ENCODE results near the gene ATP2B1.
"Not testable (repeated sequence)": the region's sequence is repeated elsewhere in the genome, so short reads cannot be mapped to it uniquely, and the experiment has no call there.

Gene ATP2B1

DNA sequence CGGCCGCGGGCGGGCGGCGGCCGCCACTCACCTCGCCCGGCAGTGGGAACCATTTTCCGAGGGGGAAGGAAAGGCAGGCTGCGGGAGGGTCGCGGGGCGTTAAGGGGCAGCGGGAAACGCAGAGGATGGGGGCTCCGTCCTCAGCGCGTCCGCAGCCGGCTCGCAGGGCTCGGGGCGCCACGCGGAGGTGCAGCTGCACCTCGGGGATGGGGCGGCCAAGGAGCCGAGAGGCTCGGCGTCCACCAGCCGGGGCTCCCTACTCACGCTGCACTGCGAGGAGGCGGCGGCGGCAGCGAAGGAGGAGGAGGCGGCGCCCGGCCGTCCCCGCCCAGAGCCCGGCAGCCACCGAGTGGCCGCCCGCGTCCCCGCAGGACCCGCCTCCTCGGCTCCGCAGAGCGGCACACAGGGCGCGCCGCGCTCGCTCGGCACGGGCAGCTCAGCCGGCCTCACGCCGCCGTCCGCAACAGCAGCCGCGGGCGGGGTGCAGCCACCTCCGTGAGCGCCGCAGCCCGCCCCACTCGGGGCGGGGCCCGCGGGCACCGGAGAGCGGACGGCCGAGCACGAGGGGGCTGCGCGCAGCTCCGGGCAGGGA, at the start of gene ATP2B1:
Gene ATP2B1, minus strand, starts transcription at position 274 of the 592 bp plus-strand sequence. CDS start 52,952 bp downstream, outside the sequence.
- peak; percentile 50 to 63 for DNase-seq

- DNase-seq: not testable (repeated sequence)
These were observed 49.3 kb upstream of the ATP2B1 start for GRCh38 chr12:89757987-89758386.

DNA sequence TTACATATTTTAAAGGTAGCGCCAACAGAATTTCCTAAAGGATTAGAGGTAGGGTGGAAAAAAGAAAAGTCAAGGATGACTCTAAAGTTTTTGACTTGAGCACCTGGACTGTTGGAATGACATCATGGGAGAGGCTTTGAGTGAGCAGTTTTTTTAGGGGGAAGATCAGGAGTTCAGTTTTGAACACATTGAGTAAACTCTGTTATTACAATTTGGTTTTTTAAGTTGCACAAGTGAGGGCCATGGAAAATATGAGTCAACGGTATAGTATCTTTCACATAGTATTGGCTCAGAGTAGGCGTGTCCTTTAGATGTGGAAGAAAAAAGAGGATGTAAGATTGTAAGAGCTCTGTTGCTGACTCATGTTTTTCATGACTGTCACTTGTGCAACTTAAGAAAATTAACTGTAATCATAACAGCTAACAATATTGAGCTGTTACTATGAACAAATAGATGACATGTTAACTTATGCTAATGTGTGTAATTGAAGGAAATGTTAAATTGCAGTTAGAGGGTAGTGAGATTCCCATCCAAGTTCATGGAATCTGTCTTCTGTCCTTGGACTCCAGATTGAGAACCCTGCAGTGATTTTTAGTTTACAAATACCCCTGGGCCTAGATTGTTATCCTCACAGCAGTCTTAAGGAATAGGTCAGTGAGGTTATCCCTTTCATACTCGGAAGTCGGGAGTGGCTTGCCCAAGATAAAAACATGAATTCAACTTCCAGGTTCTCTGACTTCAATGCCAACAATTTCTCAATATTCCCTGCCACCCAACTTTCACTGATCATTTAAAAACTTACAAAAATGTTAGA, 48.2 kb upstream of the ATP2B1 start:
- peak; percentile 99 for DNase-seq

DNA sequence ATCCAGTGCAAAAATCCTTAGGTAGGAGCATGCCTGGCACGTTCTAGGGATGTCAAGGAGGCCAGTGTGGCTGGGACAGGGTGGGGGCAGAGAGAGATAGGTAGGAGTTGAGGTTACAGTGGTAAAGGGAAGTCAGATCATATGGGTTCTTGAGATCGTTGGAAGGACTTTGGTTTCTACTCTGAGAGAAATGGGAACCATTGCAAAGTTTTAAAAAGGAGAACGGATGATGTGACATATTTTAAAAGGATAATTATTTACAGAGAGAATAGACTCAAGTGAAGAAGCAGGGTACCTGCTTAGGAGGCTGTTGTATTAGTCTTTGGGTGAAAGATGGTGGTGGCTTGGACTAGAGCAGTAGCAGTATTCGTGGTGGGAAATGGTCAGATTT, 47.6 kb upstream of the ATP2B1 start:
- DNase-seq: peak; percentile 37 to 41

DNA sequence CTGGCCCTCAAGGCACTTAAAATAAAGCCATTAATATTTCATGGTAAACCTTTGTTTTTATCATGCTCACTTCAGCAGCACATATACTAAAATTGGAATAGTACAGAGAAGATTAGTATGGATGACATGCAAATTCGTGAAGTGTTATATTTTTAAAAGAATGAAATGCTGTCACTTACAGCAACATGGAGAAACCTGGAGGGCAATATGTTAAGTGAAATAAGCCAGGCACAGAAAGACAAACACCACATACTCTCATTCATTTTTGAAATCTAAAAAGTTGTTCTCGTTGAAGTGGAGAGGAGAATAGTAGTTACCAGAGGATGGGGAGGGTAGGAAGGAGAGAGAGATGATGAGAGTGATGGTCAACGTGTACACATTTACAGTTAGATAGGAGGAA, 45.4 kb upstream of the ATP2B1 start:
- no peak for DNase-seq

DNA sequence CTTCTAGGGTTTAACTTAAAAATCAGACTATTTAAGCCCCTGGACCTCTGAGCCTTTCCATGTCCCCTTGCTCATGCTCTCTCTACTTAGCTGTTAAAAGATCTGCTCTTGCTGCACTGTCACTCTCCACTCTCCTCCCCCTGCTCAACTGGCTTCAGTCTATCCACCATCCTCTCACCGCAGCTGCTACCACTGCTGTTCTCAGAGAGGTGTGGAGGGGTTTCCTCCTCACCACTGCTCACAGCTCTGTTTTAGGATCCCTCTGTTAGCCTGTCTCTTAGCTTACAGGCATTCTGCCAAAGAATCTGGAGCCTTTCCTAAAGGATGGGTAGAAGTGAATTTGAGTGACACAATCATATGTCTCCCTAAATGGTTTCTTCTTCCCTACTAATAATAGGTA, 43.7 kb upstream of the ATP2B1 start:
- no peak for DNase-seq

DNA sequence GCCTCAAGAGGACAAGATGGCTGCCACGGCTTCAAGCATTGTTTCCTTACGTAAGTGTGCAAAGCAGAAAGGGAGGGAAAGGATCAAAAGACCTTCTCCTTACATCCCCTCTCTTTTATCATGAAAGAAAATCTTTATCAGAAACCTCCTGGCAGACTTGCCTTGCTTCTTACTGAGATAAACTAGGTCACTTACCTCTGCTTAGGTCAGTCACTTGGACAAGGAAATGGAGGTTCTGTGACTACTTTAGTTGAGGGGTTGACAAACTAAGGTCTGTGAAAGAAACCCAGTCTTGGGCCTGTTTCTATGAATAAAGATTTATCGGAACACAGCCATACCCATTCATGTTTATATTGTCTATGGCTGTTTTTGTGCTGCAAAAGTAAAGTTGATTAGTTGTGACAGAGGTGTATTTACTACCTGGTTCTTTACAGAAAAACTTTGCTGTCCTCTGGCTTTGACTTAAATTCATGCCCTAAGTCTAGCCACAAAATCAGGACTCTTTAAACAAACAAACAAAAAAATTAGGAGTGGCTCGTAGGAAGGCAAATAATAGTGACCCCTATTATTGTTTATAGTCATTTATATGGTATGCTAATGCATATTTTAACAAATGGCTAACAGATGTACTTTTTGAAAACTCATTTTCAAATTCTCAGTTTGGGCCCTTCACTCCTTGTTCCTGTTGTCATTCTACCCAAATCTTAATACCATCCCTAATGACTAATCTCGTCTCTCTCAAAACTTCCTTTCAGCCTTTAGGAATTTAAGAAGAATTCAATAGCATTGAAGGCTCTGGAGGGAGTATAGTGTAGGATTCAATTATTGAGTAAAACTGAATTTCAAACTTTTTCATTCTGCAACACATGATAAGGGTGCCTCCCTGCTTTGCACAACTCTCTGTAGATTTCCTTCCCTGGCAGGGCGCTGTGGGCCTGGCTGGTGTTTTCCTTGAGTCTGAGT, 42.0 kb upstream of the ATP2B1 start:
- no peak for DNase-seq

DNA sequence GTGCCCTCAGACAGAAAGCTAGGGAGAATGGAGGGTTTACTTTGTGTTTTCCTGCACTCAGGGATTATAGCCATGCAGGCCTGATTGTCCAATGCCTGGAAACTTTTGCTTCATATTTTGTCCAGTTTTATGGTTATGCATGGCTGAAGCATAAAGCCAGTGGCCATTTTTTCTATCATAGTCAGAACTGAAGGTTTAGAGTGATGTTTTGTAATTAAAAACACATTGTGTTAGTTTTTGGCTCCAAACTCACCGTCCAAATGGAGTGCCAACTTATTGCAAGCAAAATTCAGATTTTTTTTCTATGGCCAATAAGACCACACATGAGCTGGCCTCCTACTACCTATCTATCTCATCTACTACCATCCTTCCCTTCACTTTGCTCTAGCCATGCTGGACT, 40.2 kb upstream of the ATP2B1 start:
- no peak for DNase-seq

GRCh38 chr12:89745286-89745685, 36.6 kb upstream of the ATP2B1 start:
- no peak for DNase-seq

- DNase-seq: no peak
These were observed 33.8 kb upstream of the ATP2B1 start for GRCh38 chr12:89742337-89743022.

DNA sequence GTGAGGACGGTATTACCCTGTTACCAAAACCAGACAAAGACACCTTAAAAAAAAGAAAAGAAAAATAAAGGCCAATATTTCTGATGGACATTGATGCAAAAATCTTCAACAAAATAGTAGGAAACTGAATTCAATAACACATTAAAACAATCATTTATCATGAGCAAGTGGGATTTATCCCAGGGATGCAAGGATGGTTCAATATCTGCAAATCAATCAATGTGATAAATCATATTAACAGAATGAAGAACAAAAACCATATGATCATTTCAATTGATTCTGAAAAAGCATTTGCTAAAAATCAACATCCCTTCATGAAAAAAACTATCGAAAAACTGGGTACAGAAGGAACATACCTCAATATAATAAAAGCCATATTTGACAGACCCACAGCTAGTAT, 32.3 kb upstream of the ATP2B1 start:
- DNase-seq: no peak

DNA sequence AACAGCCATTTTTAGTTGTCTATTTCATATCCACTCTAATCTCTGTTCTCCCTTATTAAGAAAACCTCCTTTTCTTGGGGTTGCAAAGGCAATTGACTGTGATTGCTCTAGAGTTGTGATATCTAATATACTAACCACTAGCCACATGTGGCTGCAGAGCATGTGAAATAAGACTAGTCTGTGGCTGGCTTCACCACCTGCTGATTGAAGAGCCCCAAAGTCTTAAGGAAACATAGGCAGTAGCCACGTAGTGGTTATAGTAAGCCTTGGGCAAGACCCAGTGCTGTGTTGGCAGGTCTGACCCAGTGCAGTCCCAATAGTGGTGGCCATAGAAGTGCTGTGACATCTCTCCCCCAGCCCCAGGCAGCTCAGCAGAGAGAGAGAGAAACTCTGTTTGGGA, 28.4 kb upstream of the ATP2B1 start:
- DNase-seq: no peak

GRCh38 chr12:89733579-89734201, 25.1 kb upstream of the ATP2B1 start:
- DNase-seq: peak; percentile 44 to 48

- no peak for DNase-seq
These were observed 23.9 kb upstream of the ATP2B1 start for GRCh38 chr12:89732522-89732921.

- DNase-seq: no peak
These were observed 23.0 kb upstream of the ATP2B1 start for GRCh38 chr12:89731614-89732013.

GRCh38 chr12:89731089-89731488, 22.5 kb upstream of the ATP2B1 start:
- DNase-seq: no peak

GRCh38 chr12:89729946-89730459, 21.4 kb upstream of the ATP2B1 start:
- no peak for DNase-seq

GRCh38 chr12:89723276-89723675, 14.6 kb upstream of the ATP2B1 start:
- DNase-seq: no peak

DNA sequence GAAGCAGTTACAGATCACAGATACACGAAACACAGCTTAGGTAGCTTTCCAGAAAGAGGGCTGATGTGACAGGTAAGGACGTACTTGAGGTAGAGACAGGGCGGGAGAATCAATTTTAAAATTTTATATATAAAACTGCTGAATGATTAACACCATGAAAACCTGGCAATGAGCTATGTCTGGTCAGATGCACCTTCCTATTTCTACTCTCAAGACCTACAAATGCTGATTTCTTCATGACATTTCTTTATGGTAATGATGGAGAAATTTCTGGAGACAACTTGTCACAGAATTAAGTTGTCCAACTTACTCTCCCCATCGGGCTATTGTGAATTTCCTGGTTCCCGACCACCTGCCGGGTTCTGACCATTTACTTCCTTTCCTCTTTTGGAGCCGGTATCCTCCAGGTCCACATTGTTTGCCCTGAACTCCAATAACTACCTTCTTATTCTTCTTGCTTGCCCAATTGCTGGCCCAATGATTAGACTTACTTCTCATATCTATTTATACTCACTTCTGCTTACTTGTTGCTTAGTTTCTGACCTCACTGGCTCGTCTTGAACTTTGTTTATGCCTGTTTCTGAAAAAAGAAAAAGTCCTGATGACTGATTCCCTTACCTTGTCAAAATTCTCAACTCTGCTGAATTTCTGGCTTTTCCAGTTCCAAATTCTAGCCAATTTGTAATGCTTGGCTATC, 12.8 kb upstream of the ATP2B1 start:
- peak in 1 of 2 experiments; percentile 24 for DNase-seq

GRCh38 chr12:89717759-89718523, 9.3 kb upstream of the ATP2B1 start:
- no peak for DNase-seq

DNA sequence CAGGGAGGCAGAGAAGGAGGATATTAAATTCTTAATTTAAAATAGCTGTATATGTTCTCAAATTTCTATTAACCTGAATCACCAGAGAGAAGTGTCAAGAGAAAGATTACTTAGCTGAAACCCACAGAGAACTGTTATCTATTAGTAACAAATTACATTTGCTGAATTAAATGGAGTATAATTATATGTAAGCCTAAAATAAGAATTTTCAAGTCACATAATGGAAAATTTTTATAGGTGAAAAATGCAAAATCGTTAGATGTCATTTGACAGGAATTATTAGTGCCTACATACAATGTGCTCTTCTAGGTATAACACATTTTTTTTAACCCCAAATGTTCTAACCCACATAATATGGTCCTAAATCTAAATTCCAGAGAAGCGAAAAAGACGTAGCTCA, 4.1 kb upstream of the ATP2B1 start:
- DNase-seq: no peak
